ENCODE measurements around the gene NTNG1. TPM values are rescaled to one million over a fixed set of nuclear protein-coding genes. Genes with fewer than 3 reads are reported as not detected.

Gene NTNG1
- total and polyA plus RNA-seq, 11 donors = 4.6 TPM; not detected in 10

DNA sequence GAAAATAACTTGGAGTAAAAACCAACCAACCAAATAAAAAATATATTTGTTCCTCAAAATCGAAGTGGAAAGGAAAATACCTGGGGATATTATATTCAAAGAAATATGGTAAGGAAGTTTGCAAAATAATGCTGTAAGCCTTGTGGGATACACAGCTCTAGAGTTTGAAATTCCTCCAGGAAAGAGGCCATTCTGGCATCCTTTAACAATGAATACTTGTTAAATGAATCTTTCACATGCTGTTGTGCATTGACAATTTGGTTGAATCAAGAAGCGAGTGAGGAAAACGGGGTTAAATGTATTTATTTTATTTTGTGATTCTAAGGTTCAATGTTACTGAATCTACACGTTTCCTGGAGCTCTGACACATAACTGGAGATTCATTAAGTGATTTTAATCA is 30.5 kb upstream of the NTNG1 start:
- H3K36me3 ChIP-seq = no peaks in the 10 kb centered on the region
- ATAC-seq = no peak

DNA sequence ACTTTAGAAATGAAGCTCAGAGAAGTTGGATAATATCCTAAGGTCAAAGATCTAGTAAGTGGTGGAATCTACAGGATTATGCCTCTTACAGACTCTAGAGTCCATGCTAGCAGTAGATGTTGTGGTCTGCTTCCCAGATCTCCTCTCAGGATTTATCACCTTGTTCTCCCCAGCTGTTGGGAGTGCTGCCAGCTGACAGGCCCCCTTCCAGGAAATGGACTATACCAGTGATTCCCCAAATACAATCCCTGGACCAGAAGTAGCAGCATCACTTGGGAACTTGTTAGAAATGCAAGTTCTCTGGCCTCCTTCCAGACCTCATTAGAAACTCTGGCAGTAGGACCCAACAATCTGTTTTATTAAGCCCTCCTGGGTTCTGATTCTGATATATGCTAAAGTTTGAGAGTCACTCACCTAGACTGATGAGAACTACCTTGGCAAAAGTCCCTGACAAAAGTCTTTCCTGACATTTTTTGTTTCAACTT is 24.5 kb upstream of the NTNG1 start:
- Histone ChIP-seq H3K36me3 (no peaks in the 10 kb centered on the region), H3K4me3 (no peak overlapping the region), H3K4me1 (no peaks in the 10 kb centered on the region), H3K27ac (no peak overlapping the region), H3K27me3 (peaks cover 0 to 3% (median 0%) of the 10 kb centered on the region in 9 donors), H3K9me3 (no peaks in the 10 kb centered on the region)
- intact Hi-C loops (cut with DNase I) = no loop called here
- ATAC-seq = no peak
- TF ChIP-seq, protein P1, sequence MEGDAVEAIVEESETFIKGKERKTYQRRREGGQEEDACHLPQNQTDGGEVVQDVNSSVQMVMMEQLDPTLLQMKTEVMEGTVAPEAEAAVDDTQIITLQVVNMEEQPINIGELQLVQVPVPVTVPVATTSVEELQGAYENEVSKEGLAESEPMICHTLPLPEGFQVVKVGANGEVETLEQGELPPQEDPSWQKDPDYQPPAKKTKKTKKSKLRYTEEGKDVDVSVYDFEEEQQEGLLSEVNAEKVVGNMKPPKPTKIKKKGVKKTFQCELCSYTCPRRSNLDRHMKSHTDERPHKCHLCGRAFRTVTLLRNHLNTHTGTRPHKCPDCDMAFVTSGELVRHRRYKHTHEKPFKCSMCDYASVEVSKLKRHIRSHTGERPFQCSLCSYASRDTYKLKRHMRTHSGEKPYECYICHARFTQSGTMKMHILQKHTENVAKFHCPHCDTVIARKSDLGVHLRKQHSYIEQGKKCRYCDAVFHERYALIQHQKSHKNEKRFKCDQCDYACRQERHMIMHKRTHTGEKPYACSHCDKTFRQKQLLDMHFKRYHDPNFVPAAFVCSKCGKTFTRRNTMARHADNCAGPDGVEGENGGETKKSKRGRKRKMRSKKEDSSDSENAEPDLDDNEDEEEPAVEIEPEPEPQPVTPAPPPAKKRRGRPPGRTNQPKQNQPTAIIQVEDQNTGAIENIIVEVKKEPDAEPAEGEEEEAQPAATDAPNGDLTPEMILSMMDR (IDR thresholded peaks at IDR 0.05) = no peak
- no peak for TF ChIP-seq POLR2A (IDR thresholded peaks at IDR 0.05)
- DNase-seq = no peak

More for the DNA sequence above, 30.5 kb upstream of the NTNG1 start:
- no peaks in the 10 kb centered on the region for H3K9me3 ChIP-seq
- H3K27me3 ChIP-seq = no peaks in the 10 kb centered on the region
- no peak for DNase-seq
- WGBS, 4 donors = 44 to 58% (median 50%) methylated on average over 4 of the region's 4 CpGs
- intact Hi-C loops (cut with DNase I) = no loop called here
- no peak overlapping the region for H3K4me3 ChIP-seq
- TF ChIP-seq, protein P1 (IDR thresholded peaks at IDR 0.05) = no peak
- TF ChIP-seq POLR2A (IDR thresholded peaks at IDR 0.05) = no peak
- H3K4me1 ChIP-seq = no peaks in the 10 kb centered on the region
- H3K27ac ChIP-seq = no peak overlapping the region

DNA sequence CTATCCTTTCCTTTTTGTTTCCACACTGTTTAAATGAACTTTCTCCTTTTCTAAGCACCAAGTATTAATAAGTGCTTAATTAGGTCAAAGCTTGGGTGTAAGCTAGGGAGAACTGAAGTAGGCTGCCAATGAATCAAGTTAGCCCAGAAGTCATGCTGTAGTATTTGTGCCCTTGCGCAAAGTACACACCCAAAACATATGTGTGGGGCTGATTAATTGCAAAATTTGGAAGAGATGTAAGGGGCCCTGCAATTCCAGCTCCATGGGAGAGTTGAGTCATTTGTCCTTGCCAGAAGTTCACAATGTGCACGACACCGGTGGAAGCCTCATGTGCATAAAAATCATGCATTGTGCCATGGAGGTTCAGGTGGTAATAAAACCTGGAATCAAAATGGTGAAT is 18.6 kb upstream of the NTNG1 start:
- TF ChIP-seq, protein P1 (IDR thresholded peaks at IDR 0.05) = no peak
- TF ChIP-seq POLR2A (IDR thresholded peaks at IDR 0.05) = no peak
- 88 to 91% (median 91%) methylated on average over 3 of the region's 3 CpGs for WGBS, 4 donors
- Histone ChIP-seq H3K4me1 (no peaks in the 10 kb centered on the region), H3K36me3 (no peaks in the 10 kb centered on the region), H3K27ac (no peak overlapping the region), H3K9me3 (no peaks in the 10 kb centered on the region), H3K4me3 (no peak overlapping the region), H3K27me3 (peaks cover 0 to 5% (median 0%) of the 10 kb centered on the region in 9 donors)
- ATAC-seq (no peak), DNase-seq (no peak)
- intact Hi-C loops (cut with DNase I) = no loop called here

DNA sequence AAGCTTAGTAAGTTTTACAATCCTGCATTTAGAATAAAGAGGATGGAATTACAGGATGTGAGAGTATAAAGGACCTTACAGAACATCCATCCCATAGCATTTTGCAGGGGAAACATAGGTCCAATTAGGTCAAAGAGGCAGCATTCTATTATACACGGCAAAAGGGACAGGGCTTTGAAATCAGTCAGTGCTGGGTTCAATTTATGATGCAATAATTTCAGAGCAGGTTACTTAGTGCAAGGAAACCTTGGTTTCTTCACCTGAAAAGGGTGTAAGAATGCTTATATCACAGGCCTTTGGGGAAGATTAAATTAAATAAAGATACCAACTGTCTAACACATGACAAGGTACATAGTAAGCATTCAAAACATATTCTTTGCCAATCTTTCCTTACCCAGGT is 17.1 kb upstream of the NTNG1 start:
- no peak for DNase-seq
- Histone ChIP-seq H3K4me3 (no peak overlapping the region), H3K27me3 (peaks cover 0 to 5% (median 0%) of the 10 kb centered on the region in 9 donors), H3K27ac (no peak overlapping the region), H3K9me3 (no peaks in the 10 kb centered on the region), H3K36me3 (no peaks in the 10 kb centered on the region), H3K4me1 (no peaks in the 10 kb centered on the region)
- intact Hi-C loops (cut with DNase I) = no loop called here
- TF ChIP-seq, protein P1 (IDR thresholded peaks at IDR 0.05) = no peak
- no peak for TF ChIP-seq POLR2A (IDR thresholded peaks at IDR 0.05)
- 60 to 71% (median 65%) methylated on average over 1 of the region's 1 CpG for WGBS, 4 donors
- ATAC-seq = no peak
